Uterus (tissue), 2 donors: Measurements from ENCODE around the gene STAMBPL1.

Experiments used
- POLR2A ChIP-seq, 2 donors: fragments of 450-650 bp; IDR thresholded peaks; one replicate each; pipeline ENCODE4 v1.6.1; 2016; ENCODE audit warnings: antibody characterized with exemption in 2 of 2, mild to moderate bottlenecking in 1 of 2, moderate library complexity in 1 of 2
- TF ChIP-seq, protein P1 (sequence below), 4 experiments: fragments of 200-600 bp in 2 of 4; fragments of 450-650 bp in 2 of 4; sonication (generic) in 2 of 4; IDR thresholded peaks; one replicate each; pipeline ENCODE4 v1.5.1; 2016 to 2019; ENCODE audit warnings: antibody characterized with exemption in 4 of 4, mild to moderate bottlenecking in 2 of 4, moderate library complexity in 1 of 4

DNA sequence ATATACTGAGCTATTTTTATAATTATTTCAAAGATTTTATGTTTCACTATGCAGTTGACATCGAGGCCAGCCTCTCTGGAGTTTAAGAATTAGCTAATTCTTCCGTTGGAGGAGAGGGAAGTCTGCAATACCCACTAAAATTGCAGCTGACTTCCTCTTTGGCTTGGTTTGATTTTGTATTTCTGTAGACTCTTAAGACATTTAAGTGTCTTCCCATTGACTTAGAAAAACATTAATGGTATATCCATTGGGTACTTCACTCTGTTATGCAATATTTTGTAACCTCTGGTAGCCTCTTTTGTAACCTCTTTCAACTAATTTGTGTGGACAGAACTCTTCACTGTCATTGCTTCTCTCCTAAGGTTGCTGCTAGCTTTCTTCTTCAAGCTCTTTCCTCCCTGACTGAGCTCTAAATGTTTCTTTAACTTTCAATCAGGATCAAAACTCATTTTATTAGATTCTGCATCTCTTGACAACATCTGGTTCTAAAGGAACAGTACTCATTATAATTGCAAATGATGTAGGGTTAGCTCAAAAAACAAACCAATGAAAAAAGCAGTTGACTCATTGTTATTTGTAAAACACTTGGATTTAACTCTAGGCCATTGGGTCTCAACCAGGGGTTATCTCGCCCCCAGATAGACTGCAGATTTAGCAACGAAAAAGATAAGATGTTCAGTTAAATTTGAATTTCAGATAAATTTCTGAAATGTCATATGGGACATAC, 26.7 kb upstream of the STAMBPL1 start:
- TF ChIP-seq, protein P1, sequence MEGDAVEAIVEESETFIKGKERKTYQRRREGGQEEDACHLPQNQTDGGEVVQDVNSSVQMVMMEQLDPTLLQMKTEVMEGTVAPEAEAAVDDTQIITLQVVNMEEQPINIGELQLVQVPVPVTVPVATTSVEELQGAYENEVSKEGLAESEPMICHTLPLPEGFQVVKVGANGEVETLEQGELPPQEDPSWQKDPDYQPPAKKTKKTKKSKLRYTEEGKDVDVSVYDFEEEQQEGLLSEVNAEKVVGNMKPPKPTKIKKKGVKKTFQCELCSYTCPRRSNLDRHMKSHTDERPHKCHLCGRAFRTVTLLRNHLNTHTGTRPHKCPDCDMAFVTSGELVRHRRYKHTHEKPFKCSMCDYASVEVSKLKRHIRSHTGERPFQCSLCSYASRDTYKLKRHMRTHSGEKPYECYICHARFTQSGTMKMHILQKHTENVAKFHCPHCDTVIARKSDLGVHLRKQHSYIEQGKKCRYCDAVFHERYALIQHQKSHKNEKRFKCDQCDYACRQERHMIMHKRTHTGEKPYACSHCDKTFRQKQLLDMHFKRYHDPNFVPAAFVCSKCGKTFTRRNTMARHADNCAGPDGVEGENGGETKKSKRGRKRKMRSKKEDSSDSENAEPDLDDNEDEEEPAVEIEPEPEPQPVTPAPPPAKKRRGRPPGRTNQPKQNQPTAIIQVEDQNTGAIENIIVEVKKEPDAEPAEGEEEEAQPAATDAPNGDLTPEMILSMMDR (IDR thresholded peaks at IDR 0.05) = no peak
- TF ChIP-seq POLR2A (IDR thresholded peaks at IDR 0.05) = no peak
